Stomach (tissue), 4 donors: Measurements from ENCODE around the gene EIF4G3.

Source experiments
- CTCF ChIP-seq, 7 experiments: fragments of 450-650 bp in 4 of 7; fragments of 200-600 bp in 3 of 7; sonication (generic) in 3 of 7; IDR thresholded peaks; one replicate each; pipeline ENCODE4 v1.5.1; 2016 to 2019; ENCODE audit warnings: antibody characterized with exemption in 7 of 7, control low read depth in 2 of 7, mild to moderate bottlenecking in 1 of 7
- EP300 ChIP-seq: sonication (generic); formaldehyde crosslinking; IDR thresholded peaks from one replicate; pipeline ENCODE4 v1.6.1; 2017; ENCODE audit warnings: antibody characterized with exemption
- POLR2A ChIP-seq, 4 donors: fragments of 450-650 bp; IDR thresholded peaks; one replicate each; pipeline ENCODE4 v1.6.1; 2016; ENCODE audit warnings: antibody characterized with exemption in 4 of 4, control low read depth in 2 of 4, mild to moderate bottlenecking in 1 of 4, moderate library complexity in 1 of 4

GRCh38 chr1:20867062-20867461 is 309.6 kb downstream of the EIF4G3 start:
- no peak for TF ChIP-seq CTCF (IDR thresholded peaks at IDR 0.05)
- no peak for TF ChIP-seq EP300
- no peak for TF ChIP-seq POLR2A (IDR thresholded peaks at IDR 0.05)
